DMS 273 (cell line): Measurements from ENCODE around the gene GRIK3.

Experiments used
- DNase-seq: peaks from one replicate; lab custom pipeline; 2025; ENCODE audit not compliant: unreplicated experiment; lab: John Stamatoyannopoulos, UW

The GRIK3 gene

DNA sequence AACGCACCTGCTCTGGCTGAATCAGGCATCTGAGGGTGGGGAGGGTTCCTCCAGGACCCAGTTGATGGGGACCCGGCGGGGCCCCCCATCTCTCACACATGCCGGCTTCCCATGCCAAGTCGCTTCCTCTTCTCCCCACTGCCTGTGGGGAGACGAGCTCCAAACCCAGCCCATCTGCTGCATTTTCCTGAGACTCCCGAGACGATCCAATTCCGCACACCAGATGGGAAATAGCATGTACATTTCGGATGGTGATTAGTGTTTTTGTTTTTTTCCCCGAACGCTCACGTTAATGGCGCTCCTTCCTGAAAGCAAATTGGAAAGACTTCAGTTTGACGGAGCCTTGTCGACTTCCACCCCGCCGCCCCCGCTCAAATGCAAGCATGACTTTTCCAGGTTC lies 13.2 kb upstream of the GRIK3 start:
- DNase-seq = peak; percentile 83

DNA sequence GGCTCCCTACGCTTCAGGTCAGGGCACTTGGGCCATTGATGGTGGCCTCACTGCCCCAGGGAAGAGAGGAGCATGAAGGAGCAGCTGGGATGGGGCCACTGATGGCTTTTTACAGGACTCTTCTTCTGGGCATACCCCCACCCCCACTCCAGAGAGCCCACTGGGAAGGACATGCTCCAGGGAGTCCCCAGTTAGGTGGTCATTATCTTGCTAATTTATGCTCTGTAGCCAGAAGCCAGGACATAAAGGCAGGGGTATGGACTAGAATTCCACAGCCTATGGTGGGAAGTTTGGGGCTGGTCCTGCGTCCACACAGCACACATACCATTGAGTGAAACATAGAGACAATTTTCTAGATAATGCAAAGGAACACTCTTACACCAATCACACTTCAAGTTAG lies 8.8 kb upstream of the GRIK3 start:
- DNase-seq = no peak

DNA sequence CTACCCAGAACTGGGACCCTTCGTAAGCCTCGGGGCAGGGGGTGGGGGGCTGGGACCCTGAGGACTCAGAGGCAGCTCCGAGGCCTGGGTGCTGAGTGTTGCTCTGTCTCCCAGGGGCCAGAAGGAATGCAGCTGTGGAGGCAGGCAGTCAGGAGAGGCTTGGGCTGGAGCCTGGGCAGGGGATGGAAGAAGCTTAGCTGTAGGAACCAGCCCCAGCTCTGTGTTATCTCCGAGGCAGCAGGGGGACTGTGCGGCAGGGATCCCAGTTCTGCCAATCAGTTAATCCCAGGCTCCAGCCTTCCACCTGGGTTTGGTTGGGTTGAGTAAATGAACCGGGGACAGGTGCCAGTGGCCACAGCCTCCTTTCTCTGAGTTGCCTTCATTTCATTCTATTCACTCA lies 8.2 kb upstream of the GRIK3 start:
- DNase-seq = no peak

DNA sequence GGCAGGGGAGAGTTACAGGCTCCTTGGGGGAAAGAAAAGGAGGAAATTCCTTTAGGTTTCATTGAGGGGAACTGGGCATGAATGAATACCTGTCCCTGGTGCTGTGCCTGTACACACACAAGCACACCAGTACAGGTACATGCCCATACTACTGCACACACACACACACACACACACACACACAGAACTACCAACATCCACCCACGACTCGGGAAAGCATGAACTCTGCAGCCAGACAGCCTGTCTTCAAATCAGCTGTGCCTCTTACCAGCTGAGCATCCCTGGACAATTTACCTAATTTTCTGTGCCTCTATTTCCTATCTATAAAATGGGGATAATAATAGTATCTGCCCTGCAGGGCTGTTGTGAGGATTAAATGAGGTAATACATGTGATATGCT lies 7.2 kb upstream of the GRIK3 start:
- no peak for DNase-seq

DNA sequence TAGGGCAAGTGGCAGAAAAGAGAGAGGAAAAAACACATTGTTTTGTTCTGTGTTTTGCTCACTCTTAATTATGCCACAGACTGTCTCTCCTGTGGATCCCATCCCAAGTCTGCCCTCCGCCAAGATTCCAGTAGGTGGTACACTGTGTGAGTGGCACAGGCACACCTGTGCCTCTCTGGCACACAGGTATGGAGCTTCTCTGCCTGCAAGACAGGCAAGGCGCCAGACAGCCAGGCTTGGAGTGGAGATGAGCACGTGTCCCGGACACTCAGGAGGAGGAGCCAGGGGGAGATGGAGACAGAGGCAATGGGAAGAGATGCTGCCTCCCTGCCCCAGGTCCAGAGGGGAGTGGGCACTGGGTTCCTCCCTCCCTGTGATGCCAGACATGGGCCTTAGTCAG lies 6.5 kb upstream of the GRIK3 start:
- peak; percentile 28 for DNase-seq

DNA sequence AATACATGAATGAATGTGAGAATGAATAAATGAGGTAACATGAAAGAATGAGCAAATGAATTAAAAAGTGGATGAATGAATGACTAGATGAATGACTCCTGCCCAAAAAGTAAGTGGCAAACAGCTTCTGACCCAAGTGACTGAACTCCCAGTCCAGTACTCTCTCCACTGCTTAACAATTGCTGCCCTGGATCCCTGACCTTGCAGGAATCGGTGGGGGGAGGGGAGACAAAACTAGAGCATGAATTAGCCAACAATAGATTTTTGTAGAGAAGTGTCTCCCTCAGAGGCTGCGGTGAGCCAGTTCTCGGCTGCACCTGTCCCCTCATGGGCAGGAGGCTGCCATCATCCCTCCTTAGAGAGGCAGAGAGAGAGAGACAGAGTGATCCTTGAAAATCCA lies 5.9 kb upstream of the GRIK3 start:
- no peak for DNase-seq

DNA sequence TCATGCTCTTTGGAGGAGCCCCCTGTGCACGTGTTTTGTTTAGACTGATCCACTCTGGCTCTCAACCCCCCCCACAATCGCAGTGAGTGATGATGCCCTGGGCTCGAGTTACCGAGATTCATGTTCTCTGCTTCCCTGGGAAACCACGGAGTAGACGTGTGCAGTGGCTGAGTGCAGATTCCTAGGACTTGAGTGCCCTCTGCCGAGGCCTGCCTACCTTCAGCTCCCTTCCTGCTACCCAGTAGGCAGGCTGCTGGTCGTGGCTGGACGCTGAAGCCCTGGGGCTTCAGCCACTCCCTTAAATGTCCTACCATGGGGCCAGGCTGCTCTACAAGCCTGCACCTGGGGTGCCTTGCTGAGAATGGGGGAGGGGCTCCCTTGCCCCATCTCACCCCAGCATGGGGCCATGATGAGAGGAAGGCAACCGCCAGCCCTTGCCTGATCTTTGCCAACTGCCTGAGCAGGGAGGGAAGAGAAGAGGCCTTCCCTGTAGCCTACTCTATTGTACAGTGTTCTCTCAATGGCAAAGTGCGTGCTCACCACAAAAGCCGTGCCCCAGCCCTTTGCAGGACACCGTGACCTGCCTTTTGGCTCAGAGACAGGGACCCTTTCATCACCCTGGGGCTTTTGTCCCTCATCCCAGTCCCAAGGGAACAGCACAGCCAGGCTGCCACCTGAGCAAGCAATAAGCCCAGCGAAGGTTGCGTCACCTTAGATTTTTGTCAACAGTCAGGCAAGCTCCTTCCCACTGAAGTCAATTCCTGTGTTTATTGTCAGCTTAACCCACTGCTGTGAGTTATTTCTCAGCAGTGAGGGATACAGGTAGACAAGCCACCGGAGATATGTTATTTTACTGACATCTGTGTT lies 4.1 kb upstream of the GRIK3 start:
- DNase-seq = peak; percentile 91

DNA sequence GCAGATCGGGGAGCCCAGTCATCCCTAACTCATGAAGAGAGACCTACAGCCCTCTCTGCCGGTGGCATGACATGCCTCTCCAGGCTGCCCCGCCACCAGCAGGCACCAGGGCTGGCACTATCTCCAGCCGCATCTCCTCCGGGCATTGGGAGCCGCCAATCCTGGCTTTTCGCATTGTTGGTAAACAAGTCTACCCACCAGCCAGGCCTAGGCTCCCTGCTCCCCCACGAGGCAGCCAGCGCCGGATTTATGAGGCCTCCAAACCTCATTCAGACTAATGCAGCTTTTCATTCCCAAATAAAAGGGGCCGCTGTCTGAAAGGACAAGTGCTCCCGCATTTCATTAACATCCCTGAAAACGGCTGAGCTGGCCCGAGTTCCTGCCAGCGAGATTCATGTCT lies 3.4 kb upstream of the GRIK3 start:
- DNase-seq = peak; percentile 50

DNA sequence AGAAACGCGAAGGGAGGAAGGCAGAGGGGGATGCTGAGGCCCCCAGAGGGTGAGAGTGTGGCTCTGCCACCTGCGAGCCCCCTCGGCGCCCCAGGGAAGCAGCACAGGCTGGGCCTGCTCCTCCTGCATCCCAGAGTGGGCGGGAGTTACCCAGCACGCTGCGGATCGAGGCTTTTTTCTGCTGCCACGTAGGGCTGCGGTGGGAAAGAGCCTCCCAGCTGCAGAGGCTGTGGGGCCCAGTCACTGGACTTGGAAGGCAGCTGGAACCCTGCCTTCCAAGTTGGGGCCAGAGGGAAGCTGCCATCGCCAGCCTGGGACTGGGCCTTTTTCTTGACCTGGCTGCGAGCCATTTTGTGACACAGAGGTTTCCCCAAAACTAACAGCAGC lies 2.3 kb upstream of the GRIK3 start:
- peak; percentile 24 for DNase-seq

DNA sequence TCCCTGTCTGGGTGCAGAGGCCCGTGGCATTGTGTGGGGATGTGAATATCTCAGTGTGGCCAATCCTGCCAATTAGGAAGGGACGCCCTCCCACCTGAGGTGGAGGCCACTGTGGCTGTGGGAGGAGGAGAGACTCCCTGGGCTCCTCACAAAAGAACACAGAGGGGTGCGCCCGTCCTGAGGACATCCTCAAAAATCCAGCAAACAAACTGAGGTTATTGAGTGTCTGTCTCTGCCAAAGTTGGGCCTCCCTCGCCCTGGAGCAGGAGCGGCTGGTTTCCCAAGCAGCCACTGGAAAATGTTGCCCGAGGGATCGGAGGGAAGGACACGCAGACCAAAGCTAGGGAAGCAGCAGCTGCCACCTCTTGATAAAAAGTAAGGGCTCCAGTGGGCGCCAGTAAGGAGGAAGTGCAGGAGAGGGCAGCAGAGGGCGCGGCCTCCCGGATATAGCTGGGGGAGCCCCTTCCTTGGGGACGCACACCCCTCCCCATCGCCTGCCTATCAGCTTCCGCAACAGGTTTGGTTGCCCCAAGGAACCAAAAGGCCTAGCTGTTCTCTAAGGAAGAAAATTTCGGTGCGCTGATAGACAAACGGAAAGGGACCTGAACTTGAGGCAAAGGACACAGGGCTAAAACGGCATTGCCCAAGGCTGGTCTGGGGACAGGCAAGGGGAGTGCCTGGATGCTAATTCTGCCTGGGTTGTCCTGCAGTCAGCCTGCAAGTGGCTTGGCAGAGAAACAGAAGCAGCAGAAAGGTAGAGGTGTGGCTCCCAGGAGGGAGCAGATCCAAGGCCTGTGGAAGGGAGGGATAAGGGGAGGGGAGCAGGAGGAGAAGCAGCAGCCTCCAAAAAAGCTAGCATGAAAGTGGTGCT lies 1.7 kb upstream of the GRIK3 start:
- peak; percentile 57 for DNase-seq

DNA sequence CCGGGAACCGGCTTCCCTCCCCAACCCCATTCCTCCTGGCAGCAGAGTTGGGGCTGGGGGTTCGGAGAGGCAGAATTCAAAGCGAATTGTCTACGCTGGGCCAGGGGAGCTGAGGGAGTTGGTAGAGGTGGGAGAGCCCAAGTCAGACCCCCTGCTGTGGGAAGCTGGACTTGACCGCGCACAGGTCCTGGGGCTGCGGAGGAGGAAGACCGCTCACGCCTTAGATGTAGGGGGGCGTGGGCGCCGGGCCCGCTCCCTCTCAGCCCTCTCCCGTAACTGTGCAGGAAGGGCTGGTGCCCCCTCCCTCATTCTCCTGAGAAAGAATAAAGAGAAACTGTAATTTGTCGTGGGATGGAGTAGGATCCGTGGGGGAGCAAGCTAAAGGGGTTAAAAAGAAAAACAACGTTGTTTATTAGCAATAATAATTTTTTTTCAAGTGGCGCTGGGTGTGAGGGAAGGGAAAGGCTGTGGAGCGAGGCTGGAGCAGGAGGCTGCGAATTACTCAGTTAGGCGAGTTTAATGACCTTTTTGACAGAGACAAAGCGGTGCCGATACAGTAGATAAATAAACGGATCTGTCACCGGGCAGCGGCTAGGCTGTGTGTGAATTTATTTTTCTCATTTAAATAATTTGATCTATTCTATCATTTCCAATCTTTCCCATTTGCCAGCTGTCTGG lies 838 bp upstream of the GRIK3 start:
- no peak for DNase-seq

DNA sequence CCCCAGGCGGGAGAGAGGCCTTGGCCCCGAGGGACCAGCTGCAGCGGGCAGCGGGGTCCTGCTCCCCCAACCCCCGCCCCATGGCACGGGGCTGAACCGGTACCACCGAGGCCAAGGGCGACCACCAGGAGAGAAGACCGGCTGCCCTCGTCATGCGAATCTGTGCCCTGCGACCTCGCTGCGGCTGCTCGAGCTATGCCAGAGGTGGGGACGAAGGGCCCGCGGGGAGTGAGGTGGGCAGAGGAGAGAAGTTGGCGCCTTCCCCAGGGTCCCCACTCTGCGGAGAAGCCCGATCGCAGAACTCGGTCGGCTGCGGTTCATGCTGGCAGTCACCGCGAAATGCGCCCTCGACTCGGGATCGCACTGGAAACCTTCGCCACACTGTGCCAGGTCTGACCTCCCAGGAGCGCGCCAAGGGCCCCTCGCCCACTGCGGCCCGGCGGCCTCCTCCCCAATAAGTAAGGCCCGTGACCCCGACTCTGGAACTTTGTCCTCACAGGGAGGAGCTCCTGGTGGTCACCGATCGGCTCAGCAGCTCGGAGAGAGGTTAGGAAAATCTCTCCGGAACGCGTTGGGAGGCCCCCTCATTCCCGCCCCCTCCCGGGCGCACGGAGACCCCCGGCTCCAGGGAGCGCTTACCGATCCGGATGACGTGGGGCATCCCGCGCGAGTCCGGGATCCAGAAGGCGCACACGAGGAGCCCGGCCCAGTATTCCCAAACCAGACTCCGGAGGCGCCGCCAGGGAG lies 787 bp downstream of the GRIK3 start:
- peak; percentile 54 for DNase-seq

DNA sequence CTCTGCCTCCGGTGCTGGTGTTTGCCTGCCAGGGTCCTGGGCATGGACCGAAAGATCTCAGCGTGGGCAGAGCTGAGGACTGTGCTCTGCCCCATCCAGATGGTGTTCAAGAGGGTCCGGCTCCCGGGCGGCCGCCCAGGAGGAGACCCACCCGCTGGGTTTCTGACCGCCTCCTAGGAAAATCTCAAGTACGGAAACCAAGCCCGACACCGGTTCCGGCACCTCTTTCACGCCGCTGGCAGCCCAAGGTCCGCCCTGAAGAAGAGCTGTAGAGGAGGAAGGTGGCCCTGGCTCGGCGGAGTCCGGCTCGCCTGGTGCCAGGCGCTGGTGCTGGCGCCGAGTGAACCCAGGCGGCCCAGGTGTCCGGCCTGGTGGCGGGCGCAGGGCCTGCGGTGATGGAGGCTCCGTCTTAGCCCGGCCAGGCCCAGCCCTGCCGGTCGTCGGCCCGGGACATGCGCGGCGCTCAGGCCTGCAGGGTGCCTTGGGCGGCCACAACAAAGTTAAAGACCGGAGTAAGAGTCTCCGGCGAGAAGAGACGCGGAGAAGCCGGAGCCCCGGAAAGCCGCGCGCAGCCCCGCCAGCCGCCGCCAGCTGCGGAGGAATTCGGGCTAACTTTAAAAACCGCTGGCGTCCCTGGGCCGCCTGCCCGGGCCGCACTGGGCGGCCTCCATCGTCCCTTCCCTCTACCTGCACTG lies 1.5 kb downstream of the GRIK3 start:
- peak; percentile 59 for DNase-seq

DNA sequence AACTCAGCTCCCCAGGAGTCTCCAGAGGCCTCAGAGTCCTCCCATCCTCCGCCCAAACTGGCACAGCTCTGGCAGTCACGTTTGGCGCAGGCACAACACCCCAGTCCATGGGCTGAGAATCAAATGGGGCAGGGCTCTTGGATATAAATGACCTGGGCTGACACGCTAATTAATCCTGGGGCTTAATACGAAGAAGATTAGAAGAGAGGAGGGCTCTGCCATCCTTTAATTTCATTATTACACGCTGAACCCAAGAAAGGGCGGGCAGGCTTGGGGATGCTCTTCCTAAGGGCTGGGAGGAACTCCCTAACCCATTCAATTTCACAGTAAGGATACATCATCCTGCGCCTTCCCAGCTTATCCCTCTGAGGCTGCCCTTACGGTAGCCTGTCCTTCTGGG lies 2.4 kb downstream of the GRIK3 start:
- no peak for DNase-seq

DNA sequence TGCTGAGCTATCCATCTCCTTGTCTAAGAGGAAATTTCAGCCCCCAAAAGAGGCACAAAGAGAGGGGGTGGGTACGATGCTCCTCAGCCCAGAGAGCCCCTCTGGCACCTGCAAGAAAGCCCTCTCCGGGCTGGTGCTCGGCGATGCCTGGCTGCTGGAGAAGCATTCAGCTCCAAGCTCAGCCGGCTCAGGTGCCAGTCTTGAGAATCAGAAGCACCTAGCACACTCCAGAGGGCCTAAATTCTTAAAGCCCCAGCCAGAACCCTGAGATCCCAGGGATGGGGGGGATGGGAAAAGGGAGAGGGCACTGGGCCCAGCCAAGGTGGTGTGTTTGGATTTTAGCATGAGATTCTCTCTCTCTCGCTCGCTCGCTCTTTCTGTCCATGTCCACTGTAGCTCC lies 2.9 kb downstream of the GRIK3 start:
- DNase-seq = no peak

DNA sequence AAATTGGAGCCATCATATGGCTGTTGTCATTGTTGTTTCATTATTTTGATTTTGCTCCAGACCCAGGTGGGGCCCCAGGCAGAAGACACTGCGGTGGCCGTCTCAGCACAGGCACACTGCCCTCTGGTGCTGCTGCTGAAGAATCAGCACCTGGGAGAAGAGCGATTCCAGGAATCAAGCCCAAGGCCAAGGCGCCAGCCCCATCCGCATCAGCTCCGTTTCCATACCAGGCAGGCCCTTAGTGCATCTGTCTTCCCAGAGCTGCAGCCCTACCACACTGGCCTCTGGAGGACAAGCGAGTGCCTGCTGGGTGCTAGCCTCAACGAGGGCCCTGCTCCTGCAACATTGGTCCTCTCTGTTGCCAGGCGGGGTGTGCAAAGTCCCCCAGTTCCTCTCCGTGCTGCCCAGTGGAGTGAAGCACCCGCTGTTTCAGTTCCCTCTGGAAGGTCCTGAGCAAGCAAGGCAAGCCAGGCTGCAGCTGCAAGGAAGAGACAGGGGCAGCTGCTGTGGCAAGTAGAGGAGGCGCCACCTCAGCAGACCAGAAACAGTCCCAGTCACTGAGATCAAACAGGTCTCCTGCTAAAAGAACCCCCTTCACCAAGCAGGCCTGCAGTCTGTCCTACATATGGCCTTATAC lies 5.2 kb downstream of the GRIK3 start:
- DNase-seq = peak; percentile 25

DNA sequence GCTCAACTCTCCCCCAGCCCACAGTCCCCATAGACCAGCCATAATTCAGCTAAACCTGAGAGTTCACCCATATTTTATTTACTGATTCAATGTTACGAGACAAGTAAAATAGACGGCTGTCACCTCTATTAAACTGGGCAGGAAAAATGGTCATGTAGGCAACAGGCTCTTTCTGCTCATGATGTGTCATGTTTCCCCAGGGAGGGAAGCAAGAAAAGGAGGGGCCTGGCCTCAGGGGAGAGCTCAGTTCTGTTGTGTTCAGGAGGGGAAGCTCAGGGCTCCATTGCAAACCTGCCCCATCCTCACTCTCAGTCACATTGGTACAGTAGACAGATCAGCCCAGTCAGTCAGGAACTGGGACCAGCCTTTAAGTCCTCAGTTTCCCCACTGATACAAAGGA lies 12.8 kb downstream of the GRIK3 start:
- no peak for DNase-seq

DNA sequence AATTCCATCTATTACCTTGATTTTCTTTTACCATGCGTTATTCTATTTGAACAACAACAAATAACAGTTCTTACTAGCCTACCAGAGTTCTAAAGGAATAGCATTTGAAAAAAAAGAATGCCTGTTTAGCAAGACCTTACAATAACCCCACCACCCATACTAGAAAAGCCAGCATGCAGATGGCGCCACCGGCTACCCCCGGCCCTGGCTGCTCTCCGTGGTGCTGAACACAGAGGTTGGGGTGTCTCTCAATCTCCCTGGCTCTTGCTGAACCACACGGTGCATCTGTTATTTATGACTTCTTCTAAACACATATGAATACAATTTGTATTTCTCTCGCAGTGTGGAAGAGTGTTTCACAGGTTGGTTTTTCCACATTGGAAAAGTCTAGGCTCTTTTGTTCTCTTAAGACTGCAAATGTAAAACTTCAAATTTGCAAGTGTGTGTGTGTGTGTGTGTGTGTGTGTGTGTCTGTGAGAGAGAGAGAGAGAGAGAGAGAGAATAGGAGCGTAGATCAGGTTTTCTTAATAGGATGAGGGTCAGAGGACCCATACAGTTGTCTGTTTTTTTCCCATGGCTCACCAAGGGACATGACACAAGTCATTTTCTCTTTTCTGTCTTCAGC lies 13.6 kb downstream of the GRIK3 start:
- peak; percentile 64 for DNase-seq

DNA sequence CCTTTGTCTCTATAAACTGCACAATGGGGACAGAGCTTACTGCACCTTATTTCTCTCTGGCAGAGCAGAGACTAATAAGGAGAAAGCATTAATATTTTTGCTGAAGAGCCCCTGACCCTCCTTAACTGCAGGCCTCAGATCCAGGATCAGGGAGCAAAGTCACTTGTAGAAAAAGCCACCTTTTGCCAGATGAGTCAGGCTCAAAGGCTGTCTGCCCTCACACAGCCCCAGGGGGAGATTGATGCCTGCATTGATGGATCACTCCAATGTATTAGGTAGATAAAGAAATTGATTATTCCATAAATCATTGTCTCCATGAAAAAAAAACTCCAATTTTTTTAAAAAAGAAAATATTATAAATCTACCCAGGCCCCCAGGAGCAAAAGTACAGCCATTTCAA lies 15.8 kb downstream of the GRIK3 start:
- no peak for DNase-seq
